HG02852 (cell line): ENCODE results near the gene PLOD1.
"Not testable (repeated sequence)": the region's sequence is repeated elsewhere in the genome, so short reads cannot be mapped to it uniquely, and the experiment has no call there.

Source experiments
- ATAC-seq: cut with Tn5 transposase; IDR thresholded peaks from one replicate; pipeline ENCODE4 v1.9.1; 2021; ENCODE audit warnings: mild to moderate bottlenecking, moderate library complexity; ENCODE audit not compliant: unreplicated experiment

The PLOD1 gene

DNA sequence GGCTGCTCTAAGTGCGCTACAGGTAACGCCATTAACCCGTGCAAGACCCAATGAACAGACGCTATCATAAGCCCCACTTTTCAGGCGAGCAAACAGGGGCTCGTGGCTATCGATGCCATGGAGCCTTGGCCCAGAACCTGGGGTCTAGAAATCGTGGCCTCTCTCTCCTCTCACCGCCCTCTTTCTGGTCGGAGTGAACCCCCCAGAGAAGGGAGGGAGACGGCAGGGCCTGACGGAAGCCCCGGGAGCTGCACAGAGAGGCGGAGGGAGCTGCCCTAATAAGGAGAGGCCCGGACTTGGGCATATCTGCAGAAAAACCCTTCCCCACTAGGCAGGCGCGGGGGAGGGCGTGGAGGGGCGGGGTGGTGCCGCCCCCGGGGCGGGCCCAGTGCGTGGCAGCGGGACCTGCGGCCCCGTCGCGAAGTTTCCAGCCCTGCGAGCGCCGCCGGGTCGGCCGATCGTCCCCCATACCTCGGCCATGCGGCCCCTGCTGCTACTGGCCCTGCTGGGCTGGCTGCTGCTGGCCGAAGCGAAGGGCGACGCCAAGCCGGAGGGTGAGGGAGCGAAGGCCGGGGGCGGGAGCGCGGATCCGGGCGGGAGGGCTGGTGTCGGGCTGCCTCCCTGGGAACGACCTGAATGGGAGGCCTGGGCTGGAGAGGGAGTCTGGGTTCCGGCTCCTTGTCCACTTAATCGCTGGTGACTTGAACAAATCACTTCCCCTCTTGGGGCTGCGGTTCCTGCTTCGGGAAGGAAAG, at the start of gene PLOD1:
Gene PLOD1, plus strand, starts transcription at position 416 of the 755 bp plus-strand sequence. Its CDS starts 63 bp downstream, at position 479.
- ATAC-seq: peak; percentile 91

DNA sequence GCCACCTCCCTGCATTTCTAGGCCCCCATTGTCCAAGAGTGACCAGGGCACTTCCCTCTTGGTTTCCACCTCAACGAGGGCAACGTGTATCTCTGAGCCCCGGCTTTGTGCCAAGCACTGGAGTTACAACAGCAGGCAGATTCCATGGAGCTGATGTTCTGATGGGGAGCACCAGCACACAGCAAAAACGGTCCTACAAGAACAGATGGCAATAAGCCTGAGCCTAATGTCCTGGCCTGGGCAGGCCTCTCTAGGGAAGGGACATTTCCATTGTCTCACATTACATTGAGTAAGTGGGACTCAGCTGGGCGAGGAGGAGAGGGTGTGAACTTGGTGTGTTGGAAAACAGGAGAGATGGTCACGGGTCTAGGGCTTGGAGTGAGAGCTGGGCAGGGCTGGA, 48.6 kb upstream of the PLOD1 start:
- no peak for ATAC-seq

DNA sequence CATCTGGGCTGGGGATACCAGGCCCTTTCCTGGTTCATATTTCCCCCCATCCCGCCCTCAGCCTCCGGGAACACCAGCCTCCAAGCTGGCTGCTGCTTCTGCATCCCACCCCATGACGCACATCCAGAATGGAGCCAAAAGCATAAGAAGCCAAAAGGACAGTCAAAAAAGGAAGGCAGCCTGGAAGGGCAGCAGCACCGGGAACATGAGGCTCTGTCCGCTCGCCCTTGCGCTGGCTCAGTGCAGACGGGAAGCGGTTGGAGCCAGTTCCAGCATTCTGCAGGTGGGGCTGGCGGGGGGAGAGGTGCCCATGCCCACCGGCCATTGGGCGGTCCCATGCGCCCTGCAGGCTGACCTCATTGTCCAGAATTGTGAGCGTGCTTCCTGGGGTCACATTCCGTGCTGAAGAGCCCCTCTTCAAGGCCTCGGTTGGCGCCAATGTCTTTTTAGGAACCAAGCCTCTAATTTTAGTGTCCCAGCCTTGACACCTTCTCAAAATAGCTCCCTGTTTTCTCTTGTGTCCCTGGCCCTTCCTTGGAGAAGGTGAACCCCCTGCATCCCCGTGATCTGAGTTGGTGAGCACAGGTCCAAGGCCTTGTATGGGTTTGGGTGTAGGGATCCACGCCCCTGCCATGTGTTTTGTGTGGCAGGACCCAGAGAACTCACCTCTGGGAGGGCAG, 47.4 kb upstream of the PLOD1 start:
- no peak for ATAC-seq

DNA sequence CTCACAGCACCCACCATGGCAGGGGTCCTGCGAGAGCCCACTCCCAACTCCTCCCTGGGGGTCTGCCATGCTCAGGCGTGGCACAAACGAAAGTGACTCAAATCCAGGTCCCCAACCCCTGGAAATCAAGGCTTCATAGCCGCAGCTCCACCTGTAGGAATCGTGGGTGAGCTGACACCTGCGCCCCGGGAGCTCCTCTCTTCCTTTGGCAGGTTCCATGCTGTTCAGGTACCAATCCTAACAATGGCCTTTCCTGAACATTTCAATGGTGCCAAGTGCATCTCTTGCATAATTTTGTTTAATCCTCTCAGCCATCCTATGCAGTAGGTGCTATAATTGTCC, 46.9 kb upstream of the PLOD1 start:
- no peak for ATAC-seq

DNA sequence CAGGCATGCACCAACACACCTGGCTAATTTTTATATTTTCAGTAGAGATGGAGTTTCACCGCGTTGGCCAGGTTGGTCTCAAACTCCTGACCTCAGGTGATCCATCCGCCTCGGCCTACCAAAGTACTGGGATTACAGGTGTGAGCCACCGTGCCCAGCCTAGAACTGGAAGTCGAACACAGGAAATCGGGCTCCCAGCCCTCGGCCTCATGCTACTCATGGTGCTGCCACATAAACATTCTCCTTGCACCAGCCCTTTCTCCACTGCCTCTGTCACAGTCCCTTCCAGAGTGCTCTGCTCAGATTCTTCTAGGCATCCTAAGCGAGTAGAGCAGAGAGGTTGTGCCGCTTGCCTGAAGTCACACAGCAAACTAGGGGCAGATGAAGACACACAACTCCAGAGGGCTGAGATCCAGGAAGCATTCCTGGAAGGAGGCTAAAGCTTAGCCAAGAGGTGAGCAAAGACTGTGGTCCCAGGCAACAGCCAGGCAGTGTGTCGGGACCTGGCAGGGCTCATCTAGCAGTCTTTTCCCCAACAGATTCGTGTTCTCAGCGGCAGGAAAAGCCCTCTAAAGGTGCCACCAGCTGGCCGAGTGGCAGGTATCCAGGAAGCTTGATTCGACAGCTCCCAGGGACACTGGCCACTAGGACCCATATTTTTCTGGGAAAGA, 46.2 kb upstream of the PLOD1 start:
- ATAC-seq: no peak

DNA sequence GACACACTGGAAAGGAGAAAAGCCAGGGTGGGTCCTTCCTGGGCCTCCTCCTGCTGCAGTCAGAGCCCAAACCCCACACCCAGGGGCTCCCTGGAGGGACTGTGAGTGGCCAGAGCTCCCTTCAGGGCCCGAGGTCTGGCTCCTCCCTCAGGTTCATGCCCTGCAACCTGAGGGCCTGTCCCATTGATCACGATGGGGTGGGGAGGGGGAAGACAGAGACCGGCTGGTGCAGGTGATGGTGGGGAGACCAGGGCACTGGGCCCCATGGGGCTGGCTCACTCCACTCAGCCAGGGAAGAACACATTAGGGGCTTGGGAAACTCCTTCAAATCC, 45.7 kb upstream of the PLOD1 start:
- ATAC-seq: no peak

DNA sequence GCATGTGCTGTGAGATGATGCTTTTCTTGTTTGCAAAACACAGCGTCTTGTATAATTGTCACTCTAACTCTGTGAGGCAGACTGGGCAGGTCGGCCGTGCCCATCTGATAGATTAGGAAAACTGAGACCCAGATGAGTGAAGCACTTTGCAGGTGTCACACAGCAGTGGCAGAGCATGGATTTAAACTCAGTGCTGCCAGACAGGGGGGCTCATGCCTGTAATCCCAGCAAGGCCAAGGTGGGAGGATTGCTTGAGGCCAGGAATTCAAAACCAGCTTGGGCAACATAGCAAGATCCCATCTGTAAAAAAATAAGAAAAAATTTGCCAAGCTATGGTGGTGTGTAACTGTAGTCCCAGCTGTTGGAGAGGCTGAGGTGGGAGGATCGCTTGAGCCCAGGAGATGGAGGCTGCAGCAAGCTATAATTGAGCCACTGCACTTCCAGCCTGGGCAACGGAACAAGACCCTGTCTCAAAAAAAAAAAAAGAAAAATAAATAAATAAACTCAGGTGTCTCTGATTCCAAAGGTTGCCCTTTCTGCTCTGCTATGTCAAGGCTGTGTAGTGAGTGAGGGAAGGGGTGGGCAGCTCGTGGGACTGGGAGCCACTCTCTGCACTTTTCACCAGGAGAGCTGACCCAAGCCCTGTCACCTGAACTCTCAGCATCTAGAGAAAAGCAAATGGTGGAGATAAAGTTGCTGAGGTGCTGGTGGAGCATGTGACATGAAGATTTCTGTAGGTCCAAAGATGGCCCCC, 42.9 kb upstream of the PLOD1 start:
- no peak for ATAC-seq

DNA sequence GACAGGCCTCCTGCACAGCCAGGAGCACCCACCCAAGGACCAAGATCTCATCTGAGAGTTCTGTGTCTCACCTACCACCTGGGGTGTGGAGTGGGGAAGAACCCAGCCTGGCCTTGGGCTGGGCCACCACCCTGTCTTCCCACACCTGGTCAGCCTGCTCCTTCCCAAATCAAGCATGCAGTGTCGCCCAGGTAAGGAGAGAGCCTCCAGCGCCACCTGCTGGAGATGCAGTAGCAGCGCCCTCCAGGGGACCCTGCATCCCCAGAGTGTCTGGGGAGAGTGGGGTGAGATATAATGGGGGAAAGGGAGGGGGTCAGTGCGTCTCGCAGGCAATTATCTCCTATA, 40.6 kb upstream of the PLOD1 start:
- ATAC-seq: no peak

DNA sequence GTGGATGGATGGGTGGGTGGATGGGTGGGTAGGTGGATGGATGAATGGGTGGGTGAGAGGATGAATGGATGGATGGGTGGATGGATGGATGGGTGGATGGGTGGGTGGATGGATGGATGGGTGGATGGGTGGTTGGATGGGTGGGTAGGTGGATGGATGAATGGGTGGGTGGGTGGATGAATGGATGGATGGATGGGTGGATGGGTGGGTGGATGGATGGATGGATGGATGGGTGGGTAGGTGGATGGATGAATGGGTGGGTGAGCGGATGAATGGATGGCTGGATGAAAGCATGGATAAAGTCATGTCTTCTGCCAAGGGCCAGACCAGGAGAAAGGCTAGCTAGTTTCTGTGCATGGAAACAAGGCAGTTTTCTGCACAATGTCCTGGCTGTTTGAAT, 40.0 kb upstream of the PLOD1 start:
- ATAC-seq: not testable (repeated sequence)

DNA sequence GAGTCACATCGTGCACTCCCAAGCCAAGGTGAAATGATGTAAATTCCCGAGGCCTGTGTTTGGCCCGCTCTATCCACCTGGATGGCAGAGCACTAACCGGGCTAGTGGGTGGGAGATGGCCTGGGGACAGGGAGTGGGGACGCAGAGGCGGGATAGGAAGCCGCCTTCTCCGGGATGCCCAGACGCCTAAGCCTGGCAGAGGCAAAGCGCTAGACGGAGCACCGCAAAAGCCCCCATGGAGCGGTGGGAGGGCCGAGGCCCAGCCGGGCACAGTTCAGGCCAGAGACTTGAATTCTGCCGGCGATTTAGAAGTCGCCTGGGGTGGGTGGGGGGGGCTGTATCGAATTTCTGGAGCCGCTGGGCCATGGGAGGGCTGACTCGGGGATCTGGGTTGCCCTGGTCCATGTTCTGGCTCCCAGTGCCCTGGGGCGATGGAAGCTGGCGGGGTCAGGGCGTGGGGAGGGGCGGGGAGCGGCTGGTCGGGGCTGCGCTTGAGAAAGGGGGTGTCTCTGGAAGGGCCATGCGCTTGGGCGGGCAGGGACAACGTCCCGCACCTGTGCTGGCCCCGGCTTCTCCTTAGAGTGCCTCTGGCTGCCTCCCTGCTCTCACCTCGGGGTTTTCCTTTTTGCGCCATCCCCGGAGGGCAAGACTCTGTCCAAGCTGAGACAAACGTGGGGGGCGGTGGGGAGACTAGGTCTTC, 36.3 kb upstream of the PLOD1 start:
- ATAC-seq: no peak

DNA sequence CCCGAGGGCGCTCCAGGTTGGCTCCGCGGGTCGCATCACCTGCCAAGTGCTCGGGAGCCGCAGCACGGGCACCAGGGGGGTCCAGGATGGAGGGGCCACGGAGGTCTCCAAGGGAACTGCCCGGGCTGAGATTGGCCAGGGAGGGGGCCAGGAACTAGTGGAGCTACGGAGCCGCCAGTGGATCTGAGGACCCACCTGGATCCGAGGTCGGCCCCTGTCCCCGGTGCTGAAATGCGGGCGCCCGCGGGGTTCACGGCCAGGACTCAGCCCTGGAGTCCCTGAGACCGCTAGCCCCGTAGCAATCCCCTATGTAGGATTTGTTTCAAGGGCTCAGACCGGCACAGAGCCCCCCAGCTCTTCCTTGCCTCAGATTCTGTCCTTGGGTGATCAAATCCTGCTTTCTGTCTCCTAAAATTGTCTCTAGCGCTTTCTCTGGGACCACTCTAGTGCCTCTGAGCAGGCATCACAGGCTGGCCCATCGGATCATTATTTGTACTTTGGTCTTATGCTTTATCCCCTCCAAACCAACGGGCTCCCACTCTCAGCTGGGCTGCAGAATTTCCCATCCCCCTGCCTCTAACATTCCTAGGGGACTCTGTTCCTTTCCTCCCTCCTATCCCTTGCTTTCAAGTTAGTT, 35.6 kb upstream of the PLOD1 start:
- ATAC-seq: no peak

DNA sequence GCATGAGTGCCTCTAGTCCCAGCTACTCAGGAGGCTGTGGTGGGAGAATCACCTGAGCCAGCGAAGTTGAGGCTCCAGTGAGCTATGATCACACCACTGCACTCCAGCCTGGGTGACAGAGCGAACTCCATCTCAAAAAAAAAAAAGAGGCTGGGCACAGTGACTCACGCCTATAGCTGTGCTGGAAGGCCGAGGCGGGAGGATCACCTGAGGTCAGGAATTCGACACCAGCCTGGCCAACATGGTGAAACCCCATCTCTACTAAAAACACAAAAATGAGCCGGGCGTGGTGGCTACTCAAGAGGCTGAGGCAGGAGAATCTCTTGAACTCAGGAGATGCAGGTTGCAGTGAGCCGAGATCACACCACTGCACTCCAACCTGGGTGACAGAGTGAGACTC, 33.1 kb upstream of the PLOD1 start:
- not testable (repeated sequence) for ATAC-seq

DNA sequence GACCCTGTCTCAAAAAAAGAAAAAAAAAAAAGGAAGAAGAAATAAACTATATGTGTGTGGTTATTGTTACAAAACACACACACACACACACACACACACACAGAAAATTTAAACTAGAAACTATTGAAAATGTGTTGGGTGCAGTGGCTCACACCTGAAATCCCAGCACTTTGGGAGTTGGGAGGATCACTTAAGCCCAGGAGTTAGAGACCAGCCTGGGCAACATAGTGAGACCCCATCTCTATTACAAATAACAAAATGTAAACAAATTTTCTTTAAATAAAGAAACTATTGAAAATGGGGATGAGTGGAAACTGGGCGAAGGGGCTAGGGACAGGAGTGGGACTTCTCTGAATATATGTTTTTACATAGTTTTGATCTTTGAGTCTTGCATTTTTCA, 31.3 kb upstream of the PLOD1 start:
- ATAC-seq: no peak

DNA sequence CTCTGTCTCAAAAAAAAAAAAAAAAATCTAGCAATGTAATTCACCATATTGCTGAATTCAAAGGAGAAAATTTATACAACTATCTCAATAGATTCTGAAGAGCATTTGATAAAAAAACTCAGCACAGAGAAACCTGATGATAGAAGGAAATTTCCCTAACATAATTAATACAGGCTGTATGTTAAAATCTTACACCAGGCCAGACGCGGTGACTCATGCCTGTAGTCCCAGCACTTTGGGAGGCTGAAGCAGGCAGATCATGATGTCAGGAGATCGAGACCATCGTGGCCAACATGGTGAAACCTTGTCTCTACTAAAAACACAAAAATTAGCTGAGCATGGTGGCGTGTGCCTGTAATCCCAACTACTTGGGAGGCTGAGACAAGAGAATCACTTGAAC, 30.4 kb upstream of the PLOD1 start:
- ATAC-seq: not testable (repeated sequence)

DNA sequence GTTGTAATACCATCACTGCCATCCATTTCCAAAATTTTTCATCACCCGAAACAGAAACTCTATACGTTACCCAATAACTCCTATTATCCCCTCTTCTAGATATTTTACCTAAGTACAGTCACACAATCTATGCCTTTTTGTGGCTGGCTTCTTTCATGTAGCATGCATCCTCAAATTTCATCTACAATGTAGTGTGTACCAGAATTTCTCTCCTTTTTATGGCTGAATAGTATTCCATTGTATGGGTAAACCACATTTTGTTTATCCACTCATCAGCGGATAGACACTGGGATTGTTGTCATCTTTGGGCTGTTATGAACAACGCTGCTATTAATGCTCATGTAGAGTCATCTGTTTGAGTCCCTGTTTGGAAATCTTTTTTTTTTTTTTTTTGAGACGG, 29.5 kb upstream of the PLOD1 start:
- no peak for ATAC-seq

DNA sequence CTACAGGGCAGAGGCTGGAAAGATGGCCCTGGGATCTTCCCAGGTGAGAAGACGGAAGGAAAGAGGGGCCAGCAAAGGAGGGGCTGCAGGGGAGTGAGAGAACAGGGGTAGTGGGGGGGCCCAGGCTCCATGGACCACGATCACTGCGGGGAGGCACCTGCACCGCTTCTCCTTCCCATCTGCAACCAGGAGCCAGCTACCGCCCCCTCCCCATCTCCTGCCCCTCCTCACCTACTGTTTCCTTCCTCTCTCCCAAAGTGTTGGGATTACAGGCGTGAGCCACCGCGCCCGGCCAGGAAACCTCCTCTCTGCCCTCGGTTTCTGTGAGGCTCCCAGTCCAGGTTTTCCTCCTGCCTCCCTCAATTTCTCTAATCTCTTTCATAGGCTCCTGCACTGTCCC, 27.6 kb upstream of the PLOD1 start:
- ATAC-seq: no peak

DNA sequence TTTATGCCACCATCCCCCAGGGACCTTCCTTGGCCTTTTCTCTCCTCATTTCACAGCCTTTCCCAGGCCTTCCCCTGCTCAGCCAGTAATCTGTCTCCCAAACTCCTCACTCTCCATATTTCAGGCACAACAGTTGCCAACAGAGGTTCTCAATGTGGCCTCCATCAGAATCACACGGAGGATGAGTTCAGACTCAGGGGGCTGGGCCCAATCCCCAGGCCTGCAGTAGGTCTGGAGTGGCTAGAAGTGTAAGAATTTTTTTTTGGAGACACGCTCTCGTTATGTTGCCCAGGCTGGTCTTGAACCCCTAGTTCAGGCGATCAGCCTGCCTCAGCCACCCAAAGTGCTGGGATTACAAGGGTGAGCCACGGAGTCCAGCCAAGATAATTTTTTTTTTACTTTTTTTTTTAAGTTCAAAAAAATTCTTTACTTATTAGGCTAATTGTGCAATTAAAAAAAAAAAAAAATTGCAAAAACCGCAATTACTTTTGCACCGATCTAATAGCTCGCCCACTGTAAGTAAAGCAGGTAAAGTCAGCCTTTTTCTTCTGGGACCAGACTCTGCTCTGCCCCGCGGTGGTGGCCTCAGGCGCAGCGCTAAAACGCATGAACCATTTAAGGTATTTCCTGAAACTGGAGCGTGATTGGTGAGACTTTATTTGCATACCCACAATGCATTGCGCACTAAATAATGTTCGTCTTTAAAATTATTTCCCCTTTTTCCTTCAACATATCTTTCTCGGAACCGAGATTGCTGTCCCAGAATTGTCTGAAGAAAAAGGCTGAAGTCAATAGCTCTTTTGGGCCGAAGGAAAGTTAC, 27.0 kb upstream of the PLOD1 start:
- ATAC-seq: peak; percentile 36

DNA sequence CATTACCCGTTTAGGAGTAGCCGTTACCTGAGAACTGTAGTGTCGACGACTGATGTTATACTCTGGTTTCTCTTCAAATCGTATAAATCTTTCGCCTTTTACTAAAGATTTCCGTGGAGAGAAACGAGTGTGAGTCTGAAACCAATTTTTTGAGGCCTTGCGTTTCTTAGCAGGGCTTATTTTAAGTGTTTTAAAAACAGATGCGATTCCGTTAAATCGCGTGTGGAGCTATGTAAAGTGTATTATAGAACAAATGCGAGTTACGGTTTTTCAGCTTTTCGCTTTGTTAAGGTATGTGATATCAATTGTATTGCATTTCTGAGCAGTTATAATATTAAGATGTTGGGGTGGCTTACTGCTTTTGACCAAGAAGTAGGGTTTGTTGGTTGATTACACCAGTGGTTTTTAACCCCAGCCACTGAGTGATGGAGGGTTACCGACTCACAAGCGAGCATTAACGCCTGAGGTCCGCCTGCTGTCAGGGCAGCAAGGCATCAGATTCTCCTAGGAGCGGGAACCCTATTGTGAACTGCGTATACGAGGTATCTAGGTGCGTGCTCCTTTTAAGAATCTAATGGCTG, 26.3 kb upstream of the PLOD1 start:
- peak; percentile 50 for ATAC-seq

DNA sequence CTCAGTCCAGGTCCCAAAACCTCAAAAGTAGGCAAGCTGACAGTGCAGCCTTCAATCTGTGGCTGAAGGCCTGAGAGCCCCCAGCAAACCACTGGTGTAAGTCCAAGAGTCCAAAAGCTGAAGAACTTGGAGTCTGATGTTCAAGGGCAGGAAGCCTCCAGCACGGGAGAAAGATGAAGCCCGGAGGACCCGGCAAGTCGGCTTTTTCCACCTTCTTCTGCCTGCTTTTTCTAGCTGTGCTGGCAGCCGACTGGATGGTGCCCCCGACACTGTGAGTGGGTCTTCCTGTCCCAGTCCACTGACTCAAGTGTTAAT, 23.6 kb upstream of the PLOD1 start:
- not testable (repeated sequence) for ATAC-seq

DNA sequence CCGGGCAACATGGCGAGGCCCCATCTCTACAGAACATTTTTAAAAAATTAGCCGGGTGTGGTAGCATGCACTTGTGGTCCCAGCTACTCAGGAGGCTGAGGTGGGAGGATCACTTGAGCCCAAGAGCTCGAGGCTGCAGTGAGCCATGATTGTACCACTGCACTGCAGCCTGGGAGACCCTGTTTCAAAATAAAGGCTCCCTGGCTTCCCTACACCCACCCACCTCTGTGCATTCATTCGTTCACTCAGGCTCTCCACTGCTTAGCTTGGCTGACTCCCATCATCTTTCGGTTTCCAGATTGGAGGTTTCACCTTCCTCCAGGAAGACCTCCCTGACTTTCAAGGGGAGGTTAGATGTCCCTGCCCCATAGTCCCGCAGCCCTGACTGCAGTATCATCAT, 22.5 kb upstream of the PLOD1 start:
- no peak for ATAC-seq
